ENCODE results near the gene TREML4.
"Not testable (repeated sequence)": the region's sequence is repeated elsewhere in the genome, so short reads cannot be mapped to it uniquely, and the experiment has no call there.

Gene TREML4

DNA sequence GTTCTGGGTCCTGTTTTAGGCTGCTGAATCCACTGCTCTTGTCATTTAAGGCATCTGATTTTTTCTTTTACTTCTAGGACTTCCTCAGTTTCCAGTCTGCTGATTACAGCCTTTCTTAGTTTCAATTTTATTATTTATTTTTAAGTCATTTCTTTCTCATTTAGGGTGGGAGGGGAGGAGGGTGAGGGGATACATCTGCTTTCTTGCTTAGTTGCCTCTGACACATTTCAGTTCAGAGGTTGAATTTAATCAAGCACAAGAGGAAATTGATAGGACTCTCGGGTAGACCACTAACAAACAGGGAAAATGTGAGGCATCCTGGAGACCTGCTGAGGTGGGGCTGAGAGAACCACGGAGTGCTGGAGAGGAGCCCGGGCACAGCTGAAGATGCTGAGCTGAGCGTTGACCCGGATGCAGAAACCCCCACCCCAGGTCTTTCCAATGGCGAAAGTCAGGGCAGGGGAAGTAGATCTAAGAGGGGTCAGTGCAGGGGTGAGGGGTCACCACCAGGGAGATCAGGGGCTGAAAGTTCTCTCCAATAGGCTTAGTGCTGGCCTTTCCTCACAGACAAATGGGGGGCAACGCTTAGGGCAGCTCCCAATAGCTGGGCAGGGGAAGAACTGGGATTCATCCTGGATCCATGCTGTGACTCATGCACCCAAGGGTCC, 19.6 kb upstream of the TREML4 start:
- no peak for DNase-seq

DNA sequence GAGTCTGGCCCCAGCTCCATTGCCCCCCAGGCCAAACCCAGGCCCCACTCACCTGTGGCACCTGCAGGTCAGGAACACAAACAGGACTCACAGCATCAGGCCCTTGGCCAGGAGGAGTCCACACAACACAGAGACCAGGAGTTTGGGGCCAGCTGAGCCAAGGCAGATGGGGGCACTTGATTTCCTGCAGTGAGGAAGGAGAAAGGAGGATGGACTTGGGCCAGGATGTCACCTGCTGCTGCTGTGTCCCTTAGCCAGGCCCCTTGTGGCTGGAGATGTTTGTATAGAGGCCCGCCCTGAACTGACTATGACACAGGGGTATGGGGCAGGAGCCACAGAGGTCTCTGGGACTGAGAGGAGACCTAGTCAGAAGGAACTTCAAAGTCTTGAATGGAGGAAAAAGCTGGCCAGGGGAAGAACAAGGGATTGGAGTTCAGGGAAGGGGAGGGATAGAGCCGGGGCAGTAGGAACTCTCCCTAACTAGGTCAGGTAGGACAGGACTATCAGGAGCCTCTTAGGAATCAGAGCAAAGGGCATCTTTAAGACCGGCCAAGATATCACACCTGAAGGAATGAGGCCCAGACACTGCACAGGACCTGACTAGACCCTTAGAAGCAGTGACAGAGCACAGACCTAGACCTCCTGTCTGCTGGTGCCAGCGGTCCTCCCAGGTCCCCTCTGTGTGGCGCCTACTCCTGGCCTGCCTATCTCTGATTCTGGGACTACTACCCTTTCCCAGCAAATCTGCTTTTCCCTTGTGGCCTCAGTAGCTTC, 18.4 kb upstream of the TREML4 start:
- no peak for DNase-seq

GRCh38 chr6:41214559-41215238, 13.4 kb upstream of the TREML4 start:
- DNase-seq = no peak

DNA sequence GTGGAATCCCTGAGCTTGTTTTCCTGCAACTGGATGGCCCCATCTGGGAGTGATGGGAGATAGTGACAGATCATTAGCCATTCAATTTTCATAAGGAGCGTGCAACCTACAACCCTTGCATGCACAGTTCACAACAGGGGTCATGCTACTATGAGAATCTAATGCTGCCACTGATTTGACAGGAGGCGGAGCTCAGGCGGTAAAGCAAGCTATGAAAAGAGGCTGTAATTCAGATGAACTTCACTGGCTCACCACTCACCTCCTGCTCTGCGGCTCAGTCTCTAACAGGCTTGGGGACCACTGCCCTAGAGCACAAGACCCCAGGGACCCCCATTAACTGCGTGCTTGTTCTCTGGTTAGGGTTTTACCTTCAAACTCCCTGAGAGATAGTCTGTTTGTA, 12.4 kb upstream of the TREML4 start:
- DNase-seq = no peak

DNA sequence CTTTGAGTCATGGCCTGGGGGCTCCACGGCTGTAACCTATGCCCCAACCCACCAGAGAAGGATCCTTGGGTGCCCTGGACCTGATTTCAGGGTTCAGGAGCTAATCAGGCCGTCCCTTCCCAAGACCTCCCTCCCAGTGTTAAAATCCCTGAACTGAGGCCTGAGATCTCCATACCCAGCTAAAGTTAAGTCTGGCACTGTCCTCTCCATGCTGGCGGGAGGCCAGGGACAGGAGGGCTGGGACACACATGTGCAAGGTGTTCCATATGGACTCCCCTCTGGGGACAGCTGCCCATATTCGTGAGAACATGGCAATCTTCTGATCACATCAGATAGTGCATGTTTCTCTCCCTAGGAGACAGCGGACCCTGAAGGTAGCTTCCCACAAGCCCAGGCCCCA, 11.5 kb upstream of the TREML4 start:
- DNase-seq = no peak

DNA sequence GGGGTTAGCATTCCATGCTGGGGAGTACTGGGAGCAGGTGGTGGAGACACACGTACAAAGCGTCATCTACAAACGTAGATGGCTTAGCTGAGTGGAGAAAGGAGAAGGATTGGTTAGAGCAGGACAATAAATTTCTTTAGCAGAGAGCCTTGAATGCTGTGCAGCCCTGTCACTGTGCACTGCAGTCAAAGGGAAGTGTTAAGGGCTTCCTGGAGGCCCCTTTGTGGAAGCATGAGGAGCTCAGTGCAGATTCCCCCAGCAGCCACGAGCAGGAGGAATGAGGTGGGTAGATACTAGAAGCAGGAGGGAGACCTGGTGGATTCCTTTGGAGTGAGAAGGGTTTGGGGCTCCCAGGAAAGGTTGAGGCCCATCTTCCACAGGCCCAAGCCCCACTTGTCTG, 6.1 kb upstream of the TREML4 start:
- no peak for DNase-seq

DNA sequence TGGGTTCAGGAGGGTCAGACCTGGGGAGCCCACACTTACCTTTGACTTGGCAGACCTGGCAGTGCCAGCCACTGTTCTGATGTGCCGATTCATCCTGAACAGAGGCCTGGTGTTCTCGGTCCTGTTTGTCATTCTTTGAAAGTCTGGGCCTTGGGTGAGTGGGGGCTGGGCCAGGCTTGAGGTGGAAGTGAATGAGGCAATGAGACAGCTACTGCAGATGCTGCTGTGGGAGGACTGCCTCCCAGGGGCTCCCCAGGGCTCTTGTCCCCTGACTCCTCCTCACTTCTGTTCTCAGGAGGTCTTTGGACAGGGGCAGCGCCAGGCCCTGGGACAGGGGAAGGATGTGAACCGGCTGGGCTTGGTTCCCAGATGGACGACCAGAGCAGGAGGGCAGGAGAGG, 5.6 kb upstream of the TREML4 start:
- no peak for DNase-seq

GRCh38 chr6:41224800-41225199, 3.3 kb upstream of the TREML4 start:
- DNase-seq = no peak

- no peak for DNase-seq
Observed at GRCh38 chr6:41226752-41227151, 1.4 kb upstream of the TREML4 start.

GRCh38 chr6:41228616-41229015, 467 bp downstream of the TREML4 start:
- no peak for DNase-seq

GRCh38 chr6:41229721-41230120, 1.6 kb downstream of the TREML4 start:
- DNase-seq = no peak

- DNase-seq = no peak
Observed at GRCh38 chr6:41231246-41231645, 3.1 kb downstream of the TREML4 start.

DNA sequence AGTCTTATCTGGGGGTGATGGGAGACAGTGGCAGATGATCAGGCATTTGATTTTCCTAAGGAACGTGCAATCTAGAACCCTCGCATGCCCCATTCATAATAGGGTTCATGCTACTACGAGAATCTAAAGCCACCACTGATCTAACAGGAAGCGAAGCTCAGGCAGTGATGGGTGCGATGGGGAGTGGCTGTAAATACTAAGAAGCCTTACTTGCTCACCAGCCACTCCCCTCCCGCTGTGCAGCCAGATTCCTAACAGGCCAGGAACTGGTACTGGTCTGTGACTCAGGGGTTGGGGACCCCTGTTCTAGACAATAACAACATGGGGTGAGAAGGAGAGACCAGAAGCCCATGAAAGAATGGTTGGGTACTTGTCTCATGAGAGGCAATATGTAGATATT, 4.5 kb downstream of the TREML4 start:
- no peak for DNase-seq

DNA sequence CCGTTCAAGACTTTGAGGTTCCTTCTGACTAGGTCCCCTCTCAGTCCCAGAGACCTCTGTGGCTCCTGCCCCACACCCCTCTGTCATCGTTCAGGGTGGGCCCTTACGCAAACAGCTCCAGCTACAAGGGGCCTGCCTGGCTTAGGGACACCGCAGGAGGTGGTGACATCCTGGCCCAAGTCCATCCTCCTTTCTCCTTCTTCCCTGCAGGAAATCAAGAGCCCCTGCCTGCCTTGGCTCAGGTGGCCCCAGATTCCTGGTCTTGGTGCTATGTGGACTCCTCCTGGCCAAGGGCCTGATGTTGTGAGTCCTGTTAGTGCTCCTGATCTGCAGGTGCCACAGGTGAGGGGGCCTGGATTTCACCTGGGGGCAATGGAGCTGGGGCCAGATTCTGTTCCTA, 8.1 kb downstream of the TREML4 start:
- DNase-seq = no peak

- no peak for DNase-seq
Observed at GRCh38 chr6:41237128-41237527, 9.0 kb downstream of the TREML4 start.

- DNase-seq = no peak
Observed at GRCh38 chr6:41239467-41240159, 11.5 kb downstream of the TREML4 start.

DNA sequence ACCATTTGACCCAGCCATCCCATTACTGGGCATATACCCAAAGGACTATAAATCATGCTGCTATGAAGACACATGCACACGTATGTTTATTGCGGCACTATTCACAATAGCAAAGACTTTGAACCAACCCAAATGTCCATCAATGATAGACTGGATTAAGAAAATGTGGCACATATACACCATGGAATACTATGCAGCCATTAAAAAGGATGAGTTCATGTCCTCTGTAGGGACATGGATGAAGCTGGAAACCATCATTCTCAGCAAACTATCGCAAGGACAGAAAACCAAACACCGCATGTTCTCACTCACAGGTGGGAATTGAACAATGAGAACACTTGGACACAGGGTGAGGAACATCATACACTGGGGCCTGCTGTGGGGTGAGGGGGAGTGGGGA, 18.4 kb downstream of the TREML4 start:
- DNase-seq = not testable (repeated sequence)

DNA sequence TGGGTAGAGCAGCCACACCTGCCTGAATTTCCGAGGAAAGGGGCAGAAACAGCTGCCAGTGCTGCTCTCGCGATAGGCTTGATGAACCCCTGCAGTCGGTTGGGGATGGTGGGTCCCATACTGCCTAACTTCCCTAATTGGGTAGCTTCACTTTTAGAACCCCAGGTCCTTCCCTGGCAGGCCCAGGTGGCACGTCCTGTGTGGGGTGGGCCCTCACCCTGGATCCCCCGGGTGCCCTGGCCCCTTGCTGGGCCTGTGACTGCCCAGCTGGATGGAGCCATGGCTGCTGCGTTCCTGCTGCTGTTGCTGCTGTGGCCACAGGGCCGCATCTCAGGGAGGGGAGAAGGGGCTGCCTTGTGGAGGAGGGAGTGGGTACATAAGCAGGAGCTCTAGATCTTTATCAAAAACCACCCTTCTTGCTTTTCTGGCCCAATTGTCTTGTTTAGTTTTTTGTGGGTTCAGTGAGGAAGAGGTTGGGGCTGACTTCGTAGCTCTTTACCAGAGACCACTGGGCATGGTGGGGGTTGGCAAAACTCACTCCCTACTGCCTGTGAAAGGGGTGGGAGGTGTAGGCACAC, 19.2 kb downstream of the TREML4 start:
- DNase-seq = no peak

DNA sequence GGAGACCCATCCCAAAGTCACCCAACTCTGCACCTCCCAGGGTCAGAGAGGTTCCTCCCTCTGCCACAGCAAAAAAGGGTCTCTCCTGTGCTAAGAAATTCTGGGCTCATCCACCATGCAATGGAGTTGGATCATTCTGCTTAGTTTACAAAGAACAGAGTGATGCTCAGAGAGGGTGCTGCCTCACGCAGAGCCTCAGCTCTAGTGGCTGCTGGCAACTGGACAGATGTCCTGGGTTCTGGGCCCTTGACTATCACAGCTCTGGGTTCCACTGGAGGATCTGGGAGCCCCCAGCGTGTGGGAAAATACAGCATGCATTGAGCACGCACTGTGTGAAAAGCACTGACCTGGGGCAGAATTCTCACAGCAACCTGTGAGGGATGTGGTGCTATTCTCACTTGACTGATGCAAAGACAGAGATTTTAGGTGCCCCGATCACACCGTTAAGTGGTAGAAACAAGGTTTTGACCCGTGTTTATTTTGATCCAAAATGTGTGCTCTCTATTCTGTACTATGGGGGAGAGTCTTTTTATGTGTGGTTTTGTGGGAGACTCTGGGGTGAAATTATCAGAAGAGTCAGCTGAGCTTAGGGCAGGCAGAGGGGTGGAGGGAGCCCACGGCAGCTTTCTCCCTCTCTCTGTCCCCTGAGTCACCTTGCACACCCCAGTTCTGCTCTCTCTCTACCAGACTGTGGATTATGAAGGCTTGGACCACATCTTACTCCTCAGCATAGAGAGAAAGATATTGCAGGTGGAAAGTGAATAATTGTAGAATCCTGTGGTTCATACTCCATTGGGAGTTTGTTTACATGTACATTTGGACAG, 19.9 kb downstream of the TREML4 start:
- DNase-seq = no peak

GRCh38 chr6:41252401-41253169, 24.4 kb downstream of the TREML4 start:
- no peak for DNase-seq

GRCh38 chr6:41255110-41255509, 27.0 kb downstream of the TREML4 start:
- DNase-seq = no peak

Data from SHP77 treated with DMSO at 0.1 percent for 48 hours (cell line).